ENCODE results near the gene ENOX2. TPM values are rescaled to one million over a fixed set of nuclear protein-coding genes. Genes with fewer than 3 reads are reported as not detected.

The ENOX2 gene
- polyA plus RNA-seq, 1 donor from 2014 or later: 48.7 TPM

GRCh38 chrX:130831347-130831722 lies 71.7 kb downstream of the ENOX2 start:
- Histone ChIP-seq H3K9me3 (ENCODE audit: low read length) (no peaks in the 10 kb centered on the region), H3K4me2 (ENCODE audit: low read length) (no peak overlapping the region), H3K27ac (ENCODE audit: low read length) (no peak overlapping the region), H3K79me2 (replicated peaks; ENCODE audit: insufficient read depth, low read length) (no peaks in the 10 kb centered on the region), H3F3A (ENCODE audit: insufficient read depth, low read length, poor library complexity, severe bottlenecking) (no peaks in the 10 kb centered on the region), H3K27me3 (ENCODE audit: insufficient read depth, low read depth, low read length) (no peaks in the 10 kb centered on the region), H4K20me1 (ENCODE audit: insufficient read depth) (no peaks in the 10 kb centered on the region), H3K9ac (ENCODE audit: low read length) (no peak overlapping the region), H3K36me3 (ENCODE audit: insufficient read depth, low read length) (no peaks in the 10 kb centered on the region), H3K9me2 (ENCODE audit: insufficient read depth, low read length) (no peaks in the 10 kb centered on the region), H3K4me3 (ENCODE audit: low read length) (no peak overlapping the region), H2AFZ (ENCODE audit: low read depth, low read length) (no peak overlapping the region)
- TF ChIP-seq TAF1 (IDR thresholded peaks at IDR 0.05; ENCODE audit: low read depth) (no peak), EP300 (conservative IDR thresholded peaks at IDR 0.05; ENCODE audit: poor library complexity, severe bottlenecking) (no peak), CTCF (IDR thresholded peaks at IDR 0.05; ENCODE audit: poor library complexity, severe bottlenecking) (no peak), SMC3 (conservative IDR thresholded peaks at IDR 0.05; ENCODE audit: poor library complexity) (no peak), REST (IDR thresholded peaks at IDR 0.05; ENCODE audit: borderline replicate concordance) (no peak), EZH2 (IDR thresholded peaks at IDR 0.05; ENCODE audit: borderline replicate concordance, insufficient read depth, low read length, poor library complexity, severe bottlenecking) (no peak)

GRCh38 chrX:130830599-130831346 lies 72.2 kb downstream of the ENOX2 start:
- H3K9me2 ChIP-seq (ENCODE audit: insufficient read depth, low read length): no peaks in the 10 kb centered on the region
- no peak overlapping the region for H3K4me3 ChIP-seq (ENCODE audit: low read length)
- no peak overlapping the region for H2AFZ ChIP-seq (ENCODE audit: low read depth, low read length)
- no peak overlapping the region for H3K27ac ChIP-seq (ENCODE audit: low read length)
- no peak for TF ChIP-seq MXI1 (conservative IDR thresholded peaks at IDR 0.05; ENCODE audit: poor library complexity, severe bottlenecking)
- no peak for TF ChIP-seq EP300 (conservative IDR thresholded peaks at IDR 0.05; ENCODE audit: poor library complexity, severe bottlenecking)
- no peak for TF ChIP-seq REST (IDR thresholded peaks at IDR 0.05; ENCODE audit: borderline replicate concordance)
- TF ChIP-seq POLR2AphosphoS5 (IDR thresholded peaks at IDR 0.05): no peak
- no peak for TF ChIP-seq EZH2 (IDR thresholded peaks at IDR 0.05; ENCODE audit: borderline replicate concordance, insufficient read depth, low read length, poor library complexity, severe bottlenecking)
- TF ChIP-seq SMC3 (conservative IDR thresholded peaks at IDR 0.05; ENCODE audit: poor library complexity): no peak
- no peak for TF ChIP-seq RAD21 (conservative IDR thresholded peaks at IDR 0.05)
- no peak for TF ChIP-seq CTCF (IDR thresholded peaks at IDR 0.05; ENCODE audit: poor library complexity, severe bottlenecking)
- no peak for TF ChIP-seq TAF1 (IDR thresholded peaks at IDR 0.05; ENCODE audit: low read depth)
- H3K4me2 ChIP-seq (ENCODE audit: low read length): no peak overlapping the region
- no peaks in the 10 kb centered on the region for H3K9me3 ChIP-seq (ENCODE audit: low read length)
- H3K79me2 ChIP-seq (replicated peaks; ENCODE audit: insufficient read depth, low read length): no peaks in the 10 kb centered on the region
- no peaks in the 10 kb centered on the region for H3K27me3 ChIP-seq (ENCODE audit: insufficient read depth, low read depth, low read length)
- no peaks in the 10 kb centered on the region for H3K36me3 ChIP-seq (ENCODE audit: insufficient read depth, low read length)
- no peak overlapping the region for H3K9ac ChIP-seq (ENCODE audit: low read length)
- no peaks in the 10 kb centered on the region for H4K20me1 ChIP-seq (ENCODE audit: insufficient read depth)
- H3F3A ChIP-seq (ENCODE audit: insufficient read depth, low read length, poor library complexity, severe bottlenecking): no peaks in the 10 kb centered on the region

Data from neural cell (in vitro differentiated cells).